ENCODE data around the gene SEMA6D.

SEMA6D gene

GRCh38 chr15:47743385-47743784, 26.1 kb downstream of the SEMA6D start:
- DNase-seq (ENCODE audit: low spot score) = no peak

DNA sequence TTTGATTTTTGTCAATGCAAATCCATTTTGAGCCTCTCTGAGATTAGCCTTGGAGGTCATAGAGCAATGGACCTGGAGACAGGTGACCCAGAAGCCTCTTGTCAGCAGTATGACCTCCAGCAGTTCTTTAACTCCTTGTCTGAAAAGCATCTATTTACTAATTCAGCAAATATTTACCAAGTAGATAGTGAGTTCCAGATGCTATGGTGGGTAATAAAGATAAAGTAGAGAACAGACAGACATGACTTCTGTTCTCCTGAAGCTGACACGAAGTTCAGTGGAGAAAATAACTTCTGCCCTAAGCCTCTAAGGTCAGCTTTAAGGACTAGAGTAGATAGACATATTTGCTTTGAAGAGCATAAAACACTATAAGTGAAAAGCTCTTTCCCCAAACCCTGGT, 26.6 kb downstream of the SEMA6D start:
- DNase-seq (ENCODE audit: low spot score) = no peak

GRCh38 chr15:47744496-47744895, 27.2 kb downstream of the SEMA6D start:
- DNase-seq (ENCODE audit: low spot score) = no peak

- DNase-seq (ENCODE audit: low spot score) = no peak
Measured at GRCh38 chr15:47744973-47745372, 27.7 kb downstream of the SEMA6D start.

DNA sequence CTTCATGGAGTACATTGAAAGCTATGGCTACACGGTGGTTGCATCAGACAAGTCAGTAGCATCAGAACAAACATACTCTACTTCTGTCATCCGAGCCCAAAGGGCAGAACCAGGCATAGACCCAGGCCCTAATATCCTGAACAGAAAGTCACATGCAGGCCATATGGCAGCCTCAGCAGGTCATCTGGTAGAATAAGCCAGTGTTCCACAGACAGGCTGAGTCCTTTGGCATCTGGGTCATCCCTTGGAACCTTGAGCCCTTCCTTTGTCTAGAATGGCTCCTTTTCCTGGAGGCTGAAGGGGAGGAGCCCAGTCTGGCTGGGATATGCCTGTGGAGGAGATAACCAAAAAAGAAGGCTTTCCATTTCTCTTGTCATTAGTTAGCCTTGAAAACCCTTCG, 29.2 kb downstream of the SEMA6D start:
- no peak for DNase-seq (ENCODE audit: low spot score)

- DNase-seq (ENCODE audit: low spot score) = peak; percentile 84
Measured at GRCh38 chr15:47750030-47750739, 32.9 kb downstream of the SEMA6D start.

- no peak for DNase-seq (ENCODE audit: low spot score)
Measured at GRCh38 chr15:47750740-47751262, 33.5 kb downstream of the SEMA6D start.

DNA sequence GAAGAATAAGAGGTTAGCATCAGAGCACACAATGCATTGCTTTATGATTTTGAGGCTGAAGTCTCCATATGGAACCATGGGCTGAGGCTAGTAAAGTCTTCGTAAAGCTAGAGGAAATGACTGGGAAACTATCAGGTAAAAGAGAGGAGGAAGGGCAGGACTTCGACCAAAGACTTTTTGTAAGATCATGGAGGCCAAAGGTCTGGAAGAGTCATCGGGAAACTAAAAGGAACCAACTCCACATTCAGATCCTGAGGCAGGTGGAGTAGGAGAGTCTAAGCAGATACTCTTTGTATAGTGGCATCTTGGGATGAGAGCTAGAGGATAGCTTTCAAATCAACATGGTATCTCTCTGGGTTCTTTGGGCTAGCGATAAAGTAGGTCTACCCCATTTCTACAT, 36.3 kb downstream of the SEMA6D start:
- DNase-seq (ENCODE audit: low spot score) = no peak

DNA sequence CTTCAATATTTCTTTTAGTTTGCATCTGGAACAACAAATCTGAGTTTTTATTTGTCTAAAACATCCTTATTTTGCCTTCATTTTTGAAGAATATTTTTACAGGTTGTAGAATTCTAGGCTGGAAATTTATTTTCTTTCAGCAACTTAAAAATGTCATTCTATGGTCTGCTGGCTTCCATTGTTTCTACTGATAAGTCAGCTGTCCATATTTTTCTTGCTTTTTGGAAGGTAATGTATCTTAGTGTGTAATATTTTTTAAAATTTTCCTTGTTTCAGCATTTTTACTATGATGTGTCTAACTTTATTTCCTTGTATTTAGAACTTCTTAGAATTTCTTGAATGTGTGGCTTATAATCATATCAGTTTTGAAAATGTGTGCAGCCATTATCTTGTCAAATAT, 37.0 kb downstream of the SEMA6D start:
- no peak for DNase-seq (ENCODE audit: low spot score)

GRCh38 chr15:47755941-47756340, 38.6 kb downstream of the SEMA6D start:
- DNase-seq (ENCODE audit: low spot score) = no peak

DNA sequence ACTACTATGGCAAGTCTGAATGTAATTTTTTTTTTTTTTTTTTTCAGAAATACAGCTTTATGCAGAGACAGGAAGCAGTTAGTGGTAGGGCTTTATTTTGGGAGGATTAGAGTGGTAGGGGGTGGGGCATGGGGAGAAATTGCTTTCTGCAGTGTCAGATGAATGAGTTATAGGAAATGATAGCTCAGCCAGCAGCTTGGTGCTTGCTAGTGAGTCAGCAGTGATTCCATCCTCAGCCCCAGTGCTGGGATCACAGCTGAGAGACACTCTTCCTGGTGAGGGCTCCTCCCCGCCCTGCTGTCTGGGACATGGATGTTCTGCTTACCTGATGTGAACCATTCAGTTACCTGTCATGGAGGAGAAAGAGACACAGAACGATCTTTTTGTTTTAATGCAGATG, 39.6 kb downstream of the SEMA6D start:
- DNase-seq (ENCODE audit: low spot score) = peak; percentile 85

DNA sequence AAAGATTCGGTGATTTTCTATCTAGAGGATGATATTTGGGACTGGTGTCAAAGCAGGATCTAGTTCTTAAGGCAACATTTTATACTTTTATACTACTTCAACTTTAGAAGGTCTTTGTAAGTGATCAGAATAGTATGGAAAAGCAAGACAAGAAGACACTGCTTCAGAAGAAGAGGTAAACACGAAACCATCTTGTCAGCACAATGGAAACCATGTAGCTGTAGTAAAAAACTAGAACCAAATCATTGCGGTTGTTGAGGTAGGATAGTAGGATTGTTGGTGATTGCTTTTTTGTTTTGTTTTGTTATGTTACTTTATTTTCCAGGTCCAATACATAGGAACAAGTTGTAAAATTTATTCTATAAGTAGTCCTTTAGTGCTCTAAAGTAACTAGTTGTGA, 40.0 kb downstream of the SEMA6D start:
- DNase-seq (ENCODE audit: low spot score) = no peak

GRCh38 chr15:47762621-47763020, 45.3 kb downstream of the SEMA6D start:
- no peak for DNase-seq (ENCODE audit: low spot score)

DNA sequence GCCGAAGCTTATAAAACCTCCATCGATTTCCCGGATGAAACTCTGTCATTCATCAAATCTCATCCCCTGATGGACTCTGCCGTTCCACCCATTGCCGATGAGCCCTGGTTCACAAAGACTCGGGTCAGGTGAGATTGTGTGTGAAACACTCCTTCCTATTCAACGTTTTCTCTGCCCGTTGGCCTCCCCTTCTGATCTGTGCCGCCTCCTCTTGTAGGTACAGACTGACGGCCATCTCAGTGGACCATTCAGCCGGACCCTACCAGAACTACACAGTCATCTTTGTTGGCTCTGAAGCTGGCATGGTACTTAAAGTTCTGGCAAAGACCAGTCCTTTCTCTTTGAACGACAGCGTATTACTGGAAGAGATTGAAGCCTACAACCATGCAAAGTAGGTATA, 47.4 kb downstream of the SEMA6D start:
- DNase-seq (ENCODE audit: low spot score) = no peak

GRCh38 chr15:47766406-47766805, 49.1 kb downstream of the SEMA6D start:
- no peak for DNase-seq (ENCODE audit: low spot score)

DNA sequence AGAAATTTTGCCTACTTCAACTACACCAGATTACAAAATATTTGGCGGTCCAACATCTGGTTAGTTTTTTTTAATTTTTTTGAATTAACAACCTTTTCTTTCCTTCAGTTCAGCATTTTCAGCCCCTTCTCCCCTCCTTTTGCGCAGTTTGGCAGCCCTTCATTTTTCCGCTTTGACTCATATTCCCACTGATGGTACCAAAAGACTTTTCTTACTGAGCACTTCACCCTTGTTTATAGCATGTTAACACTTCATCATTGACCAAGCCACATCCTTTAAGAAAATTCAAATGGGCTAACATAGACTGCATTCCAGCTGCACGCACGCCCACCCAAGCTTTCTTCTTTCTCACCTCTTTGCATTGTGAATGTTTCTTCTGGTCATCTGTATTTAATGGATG, 49.7 kb downstream of the SEMA6D start:
- no peak for DNase-seq (ENCODE audit: low spot score)

GRCh38 chr15:47768735-47769134, 51.4 kb downstream of the SEMA6D start:
- DNase-seq (ENCODE audit: low spot score) = no peak

- no peak for DNase-seq (ENCODE audit: low spot score)
Measured at GRCh38 chr15:47769166-47769565, 51.9 kb downstream of the SEMA6D start.

DNA sequence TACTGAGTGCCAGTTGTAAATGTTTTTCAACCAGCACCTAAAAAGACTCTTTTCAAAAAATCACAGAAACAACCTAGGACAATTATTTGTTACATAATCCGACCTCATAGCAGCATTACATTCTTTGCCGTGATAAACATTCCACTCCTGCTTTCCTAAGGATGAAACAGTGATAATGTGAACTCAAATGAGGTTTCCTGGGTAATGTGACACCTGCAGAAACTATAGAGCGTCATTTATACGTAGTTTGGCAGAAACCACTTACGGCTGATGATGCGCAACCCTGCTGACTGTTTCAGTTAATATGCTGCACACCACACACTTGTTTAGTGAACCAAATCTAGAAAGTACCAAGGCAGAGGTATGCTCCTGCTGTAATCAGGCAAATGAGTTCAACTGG, 55.8 kb downstream of the SEMA6D start:
- DNase-seq (ENCODE audit: low spot score) = no peak

- no peak for DNase-seq (ENCODE audit: low spot score)
Measured at GRCh38 chr15:47778263-47778770, 61.0 kb downstream of the SEMA6D start.

- no peak for DNase-seq (ENCODE audit: low spot score)
Measured at GRCh38 chr15:47780971-47781370, 63.7 kb downstream of the SEMA6D start.

DNA sequence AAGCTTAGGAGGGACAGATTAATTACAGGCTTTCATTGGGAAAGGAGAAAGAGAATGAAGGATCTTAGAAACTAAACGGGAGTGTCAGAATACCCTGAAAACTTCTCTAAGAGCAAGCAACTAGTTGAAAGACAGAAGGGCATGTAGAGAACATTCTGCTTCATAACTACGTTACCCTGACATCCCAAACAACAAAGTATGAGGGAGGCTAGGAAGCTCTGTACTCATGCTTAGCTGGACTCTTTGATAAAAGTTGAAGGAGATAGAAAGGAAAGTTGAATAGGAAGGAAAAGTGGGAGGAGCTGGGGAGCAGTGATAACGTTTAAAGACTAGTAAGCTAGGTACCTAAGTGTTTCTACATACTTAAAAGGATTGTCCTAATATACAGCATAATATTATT, 64.2 kb downstream of the SEMA6D start:
- no peak for DNase-seq (ENCODE audit: low spot score)

DNA sequence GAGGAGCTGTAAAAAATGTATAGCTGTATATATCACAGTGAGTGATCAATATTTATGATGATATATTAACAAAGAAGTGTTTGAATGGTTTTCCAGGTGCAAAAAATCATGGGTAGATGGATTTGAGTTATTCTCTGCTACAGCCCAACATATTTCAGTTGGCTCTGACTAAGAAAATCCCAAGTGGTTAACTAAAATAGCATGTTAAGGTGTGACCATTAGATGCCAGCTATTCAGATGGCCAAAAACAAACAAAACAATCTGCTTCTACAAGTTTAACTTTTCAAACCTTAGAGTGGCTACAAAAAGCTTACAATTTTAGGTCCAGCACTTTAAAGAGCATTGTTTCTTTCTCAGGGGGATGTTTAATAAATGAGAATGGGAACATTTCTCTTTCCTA, 67.5 kb downstream of the SEMA6D start:
- no peak for DNase-seq (ENCODE audit: low spot score)

- DNase-seq (ENCODE audit: low spot score) = no peak
Measured at GRCh38 chr15:47786371-47786770, 69.1 kb downstream of the SEMA6D start.
